Esophagus (tissue), 2 donors: ENCODE results near the gene BRD3. TPM values are rescaled to one million over a fixed set of nuclear protein-coding genes. Genes with fewer than 3 reads are reported as not detected.
"Not testable (repeated sequence)": the region's sequence is repeated elsewhere in the genome, so short reads cannot be mapped to it uniquely, and the experiment has no call there.

Experiments
- H3K27ac ChIP-seq, 2 donors: one replicate each; pipeline ENCODE4 v1.5.1; 2013; ENCODE audit warnings: low read depth in 2 of 2, mild to moderate bottlenecking in 2 of 2, inconsistent platforms in 1 of 2, low read length in 1 of 2, moderate library complexity in 1 of 2
- H3K27me3 ChIP-seq, 2 donors: one replicate each; pipeline ENCODE4 v1.6.1; 2013; ENCODE audit warnings: low read length in 2 of 2, control low read depth in 1 of 2, mild to moderate bottlenecking in 1 of 2; ENCODE audit not compliant: insufficient read depth in 2 of 2, control insufficient read depth in 1 of 2
- H3K36me3 ChIP-seq, 2 donors: one replicate each; pipeline ENCODE4 v1.6.1; 2013; ENCODE audit warnings: low read length in 1 of 2; ENCODE audit not compliant: control insufficient read depth in 2 of 2, insufficient read depth in 2 of 2
- H3K4me1 ChIP-seq, 2 donors: one replicate each; pipeline ENCODE4 v1.6.1; 2013; ENCODE audit warnings: low read length in 1 of 2; ENCODE audit not compliant: control insufficient read depth in 2 of 2, insufficient read depth in 2 of 2
- H3K4me3 ChIP-seq, 2 donors: one replicate each; pipeline ENCODE4 v1.5.1; 2013; ENCODE audit warnings: low read length in 2 of 2, mild to moderate bottlenecking in 2 of 2, low read depth in 1 of 2, moderate library complexity in 1 of 2
- H3K9me3 ChIP-seq, 2 donors: one replicate each; pipeline ENCODE4 v1.6.1; 2013; ENCODE audit warnings: mild to moderate bottlenecking in 2 of 2, low read depth in 1 of 2, low read length in 1 of 2, moderate library complexity in 1 of 2; ENCODE audit not compliant: control insufficient read depth in 2 of 2, insufficient read depth in 1 of 2
- WGBS, 2 donors: extraction: QIAGEN DNeasy Blood & Tissue Kit; methylation state at CpG; one replicate each; pipeline ENCODE4 v1.1.7; 2013; 5-methylcytosine and 5-hydroxymethylcytosine counted together
- polyA plus RNA-seq, 2 donors: library from polyadenylated mRNA; stranded (reverse); fragments of 200-250 nt; gene quantifications; one replicate each; pipeline ENCODE4 v1.2.3, GENCODE V29; 2013
- donor health status: healthy with polysubstance abuse.
- donor health status: Bipolar disorder and iron deficiency.

The BRD3 gene
- polyA plus RNA-seq, 2 donors, result 4.5 to 6.6 TPM

DNA sequence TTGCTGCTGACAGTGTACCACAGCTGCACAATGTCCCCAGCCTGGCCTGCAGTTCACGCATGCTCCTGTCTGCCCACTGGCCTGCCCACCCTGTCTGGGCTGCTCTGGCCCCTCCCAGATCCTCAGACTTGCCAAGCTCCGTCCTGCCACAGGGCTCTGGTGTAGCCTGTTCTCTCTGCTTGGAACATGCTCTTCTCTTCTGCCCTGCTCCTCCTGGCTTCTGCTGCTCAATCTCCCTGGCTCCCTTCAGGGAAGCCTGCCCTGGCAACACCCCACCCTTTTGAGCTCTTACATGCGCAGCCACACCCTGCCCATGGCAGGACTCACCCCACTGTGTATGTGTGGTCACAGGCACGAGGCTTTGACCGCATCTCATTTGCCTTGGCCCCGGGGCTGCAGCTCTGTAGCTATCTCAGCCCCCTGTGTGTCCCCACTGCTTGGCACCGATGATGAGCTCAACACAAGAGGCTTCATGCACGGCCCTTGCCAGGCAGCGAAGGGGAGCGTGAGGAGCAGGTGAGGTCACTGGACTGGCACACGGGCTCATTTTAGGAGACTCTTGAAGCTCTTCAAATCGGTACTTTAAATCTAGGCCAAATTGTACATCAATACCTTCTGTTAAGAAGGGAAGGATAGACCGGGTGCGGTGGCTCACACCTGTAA lies 20.4 kb upstream of the BRD3 start:
- peak overlapping the region in 1 of 2 donors; percentile 23 for H3K27ac ChIP-seq
- peaks cover 0 to 2% of the 10 kb centered on the region in 2 donors for H3K27me3 ChIP-seq
- H3K4me3 ChIP-seq, result no peak overlapping the region
- 65 to 68% methylated on average over 14 of the region's 14 CpGs for WGBS, 2 donors
- no peaks in the 10 kb centered on the region for H3K36me3 ChIP-seq
- H3K9me3 ChIP-seq, result peaks cover 0 to 3% of the 10 kb centered on the region in 2 donors
- peaks cover 0 to 7% of the 10 kb centered on the region in 2 donors for H3K4me1 ChIP-seq

DNA sequence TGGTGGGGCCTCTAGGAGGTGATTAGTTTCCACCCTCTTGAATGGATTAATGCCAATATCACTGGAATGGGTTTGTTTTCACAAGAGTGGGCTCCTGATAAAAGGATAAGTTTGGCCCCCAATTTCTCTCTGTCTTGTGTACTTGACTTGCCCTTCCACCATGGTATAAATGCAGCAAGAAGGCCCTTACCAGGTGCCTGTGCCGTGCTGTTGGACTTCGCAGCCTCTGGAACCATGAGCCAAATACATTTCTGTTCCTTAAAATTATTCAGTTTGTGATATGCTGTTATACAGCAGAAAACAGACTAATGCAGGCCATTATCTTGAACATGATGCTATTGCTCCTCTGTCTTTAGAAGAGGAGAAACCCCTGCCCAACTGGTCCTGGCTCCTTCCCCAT lies 17.8 kb upstream of the BRD3 start:
- Histone ChIP-seq H3K4me1 (peaks cover 0 to 7% of the 10 kb centered on the region in 2 donors), H3K36me3 (no peaks in the 10 kb centered on the region), H3K4me3 (no peak overlapping the region), H3K27me3 (no peaks in the 10 kb centered on the region), H3K27ac (no peak overlapping the region), H3K9me3 (peaks cover 0 to 3% of the 10 kb centered on the region in 2 donors)
- WGBS, 2 donors, result 98 to 100% methylated on average over 2 of the region's 2 CpGs

DNA sequence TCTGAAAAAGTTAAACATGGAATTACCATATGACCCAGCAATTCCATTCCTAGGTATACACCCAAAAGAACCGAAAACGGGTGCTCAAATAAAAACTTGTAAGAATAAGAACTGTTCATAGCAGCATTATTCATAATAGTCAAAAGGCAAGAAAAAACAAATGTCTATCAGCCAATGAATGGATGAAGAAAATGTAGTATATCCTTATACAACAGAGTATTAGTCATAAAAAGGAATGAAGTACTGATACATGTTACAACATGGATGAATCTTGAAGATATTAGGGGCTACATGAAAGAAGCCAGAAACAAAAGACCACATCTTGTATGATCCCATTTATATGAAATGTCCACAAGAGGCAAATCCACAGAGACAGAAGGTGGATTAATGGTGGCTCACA lies 15.6 kb upstream of the BRD3 start:
- Histone ChIP-seq H3K4me3 (no peak overlapping the region), H3K36me3 (no peaks in the 10 kb centered on the region), H3K27me3 (no peaks in the 10 kb centered on the region), H3K27ac (no peak overlapping the region), H3K4me1 (peaks cover 0 to 7% of the 10 kb centered on the region in 2 donors), H3K9me3 (peaks cover 0 to 3% of the 10 kb centered on the region in 2 donors)
- WGBS, 2 donors, result 47 to 64% methylated on average over 2 of the region's 2 CpGs

DNA sequence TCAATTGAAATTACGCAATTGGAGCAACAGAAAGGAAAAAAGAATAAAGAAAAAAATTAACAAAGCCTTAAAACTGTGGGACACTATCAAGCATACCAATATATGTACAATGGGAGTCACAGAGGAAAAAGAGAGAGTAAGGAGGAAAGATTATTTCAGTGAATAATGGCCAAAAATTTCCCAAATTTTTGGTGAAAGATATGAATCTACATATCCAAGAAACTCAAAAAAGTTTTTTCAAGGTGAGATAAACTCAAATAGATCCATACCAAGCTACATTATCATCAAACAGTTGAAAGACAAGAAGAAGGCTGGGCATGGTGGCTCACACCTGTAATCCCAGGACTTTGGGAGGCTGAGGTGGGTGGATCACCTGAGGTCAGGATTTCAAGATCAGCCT lies 8.8 kb upstream of the BRD3 start:
- no peaks in the 10 kb centered on the region for H3K4me1 ChIP-seq
- H3K27ac ChIP-seq, result no peak overlapping the region
- H3K36me3 ChIP-seq, result no peaks in the 10 kb centered on the region
- H3K27me3 ChIP-seq, result no peaks in the 10 kb centered on the region
- H3K9me3 ChIP-seq, result peaks cover 0 to 4% of the 10 kb centered on the region in 2 donors
- no peak overlapping the region for H3K4me3 ChIP-seq
- WGBS, 2 donors, result 28 to 46% methylated on average over 1 of the region's 1 CpG

DNA sequence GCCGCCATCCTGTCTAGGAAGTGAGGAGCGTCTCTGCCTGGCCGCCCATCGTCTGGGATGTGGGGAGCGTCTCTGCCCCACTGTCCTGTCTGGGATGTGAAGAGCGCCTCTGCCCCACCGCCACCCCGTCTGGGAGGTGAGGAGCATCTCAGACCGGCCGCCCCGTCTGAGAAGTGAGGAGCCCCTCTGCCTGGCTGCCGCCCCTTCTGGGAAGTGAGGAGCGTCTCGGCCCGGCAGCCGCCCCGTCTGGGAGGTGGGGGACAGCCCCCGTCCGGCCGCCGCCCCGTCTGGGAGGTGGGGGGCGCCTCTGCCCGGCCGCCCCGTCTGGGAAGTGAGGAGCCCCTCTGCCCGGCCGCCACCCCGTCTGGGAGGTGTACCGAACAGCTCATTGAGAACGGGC lies 7.9 kb upstream of the BRD3 start:
- 81 to 90% methylated on average over 25 to 31 of the region's 31 CpGs for WGBS, 2 donors
- not testable (repeated sequence) for H3K9me3 ChIP-seq, H3K4me3 ChIP-seq, H3K36me3 ChIP-seq, H3K27ac ChIP-seq, H3K4me1 ChIP-seq, H3K27me3 ChIP-seq

DNA sequence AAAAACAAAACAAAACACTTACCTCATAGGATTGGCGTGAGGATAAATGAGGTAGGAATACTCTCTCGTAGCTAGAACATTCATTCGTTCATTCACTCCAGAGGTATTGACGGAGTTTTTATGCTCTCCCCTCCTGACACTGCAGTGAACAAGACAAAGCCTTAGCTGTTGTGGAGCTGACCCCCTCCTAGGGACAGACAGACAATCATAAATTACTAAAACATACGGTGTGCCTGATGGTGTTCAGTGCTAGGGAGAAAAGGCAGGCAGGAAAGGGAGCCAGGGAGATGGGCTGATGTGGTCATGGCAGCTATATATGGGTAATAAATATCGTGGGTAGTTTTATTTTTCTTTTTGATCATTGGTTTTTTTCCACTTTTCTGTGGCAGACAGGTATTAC lies 5.7 kb upstream of the BRD3 start:
- Histone ChIP-seq H3K4me1 (peaks cover 0 to 4% of the 10 kb centered on the region in 2 donors), H3K27ac (no peak overlapping the region), H3K27me3 (peaks cover 0 to 3% of the 10 kb centered on the region in 2 donors), H3K4me3 (no peak overlapping the region), H3K36me3 (no peaks in the 10 kb centered on the region), H3K9me3 (peaks cover 0 to under 1% of the 10 kb centered on the region in 2 donors)
- 74% methylated on average over 6 of the region's 6 CpGs for WGBS, 2 donors

DNA sequence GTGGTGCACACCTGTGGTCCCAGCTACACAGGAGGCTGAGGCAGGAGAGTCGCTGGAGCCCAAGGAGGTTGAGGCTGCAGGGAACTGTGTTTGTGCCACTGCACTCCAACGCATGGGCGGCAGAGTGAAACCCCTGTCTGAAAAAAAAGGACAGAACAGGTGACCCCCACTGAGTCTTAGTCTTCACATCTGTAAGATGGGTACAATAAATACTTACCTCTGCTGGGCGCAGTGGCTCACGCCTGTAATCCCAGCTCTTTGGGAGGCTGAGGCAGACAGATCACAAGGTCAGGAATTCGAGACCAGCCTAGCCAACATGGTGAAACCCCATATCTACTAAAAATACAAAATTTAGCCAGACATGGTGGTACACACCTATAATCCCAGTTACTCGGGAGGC lies 4.9 kb upstream of the BRD3 start:
- 84 to 87% methylated on average over 7 of the region's 7 CpGs for WGBS, 2 donors
- not testable (repeated sequence) for H3K27ac ChIP-seq, H3K9me3 ChIP-seq, H3K4me1 ChIP-seq, H3K36me3 ChIP-seq, H3K4me3 ChIP-seq, H3K27me3 ChIP-seq

DNA sequence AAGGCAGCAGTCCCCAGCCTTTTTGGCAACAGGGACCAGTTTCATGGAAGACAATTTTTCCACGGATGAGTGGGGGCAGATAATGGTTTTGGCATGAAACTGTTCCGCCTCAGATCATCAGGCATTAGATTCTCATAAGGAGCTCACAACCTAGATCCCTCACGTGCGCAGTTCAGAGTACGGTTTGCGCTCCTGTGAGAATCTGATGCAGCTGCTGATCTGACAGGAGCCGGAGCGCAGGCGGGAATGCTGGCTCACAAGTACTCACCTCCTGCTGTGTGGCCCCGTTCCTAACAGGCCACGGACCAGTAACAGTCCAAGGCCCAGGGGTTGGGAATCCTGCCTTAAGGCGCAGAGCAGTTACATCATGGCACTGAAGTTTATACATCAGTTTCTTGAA lies 3.3 kb upstream of the BRD3 start:
- Histone ChIP-seq H3K4me3 (no peak overlapping the region), H3K4me1 (peaks cover 0 to 4% of the 10 kb centered on the region in 2 donors), H3K9me3 (no peaks in the 10 kb centered on the region), H3K27ac (no peak overlapping the region), H3K27me3 (peaks cover 0 to 3% of the 10 kb centered on the region in 2 donors), H3K36me3 (no peaks in the 10 kb centered on the region)
- WGBS, 2 donors, result 86 to 94% methylated on average over 12 of the region's 12 CpGs

DNA sequence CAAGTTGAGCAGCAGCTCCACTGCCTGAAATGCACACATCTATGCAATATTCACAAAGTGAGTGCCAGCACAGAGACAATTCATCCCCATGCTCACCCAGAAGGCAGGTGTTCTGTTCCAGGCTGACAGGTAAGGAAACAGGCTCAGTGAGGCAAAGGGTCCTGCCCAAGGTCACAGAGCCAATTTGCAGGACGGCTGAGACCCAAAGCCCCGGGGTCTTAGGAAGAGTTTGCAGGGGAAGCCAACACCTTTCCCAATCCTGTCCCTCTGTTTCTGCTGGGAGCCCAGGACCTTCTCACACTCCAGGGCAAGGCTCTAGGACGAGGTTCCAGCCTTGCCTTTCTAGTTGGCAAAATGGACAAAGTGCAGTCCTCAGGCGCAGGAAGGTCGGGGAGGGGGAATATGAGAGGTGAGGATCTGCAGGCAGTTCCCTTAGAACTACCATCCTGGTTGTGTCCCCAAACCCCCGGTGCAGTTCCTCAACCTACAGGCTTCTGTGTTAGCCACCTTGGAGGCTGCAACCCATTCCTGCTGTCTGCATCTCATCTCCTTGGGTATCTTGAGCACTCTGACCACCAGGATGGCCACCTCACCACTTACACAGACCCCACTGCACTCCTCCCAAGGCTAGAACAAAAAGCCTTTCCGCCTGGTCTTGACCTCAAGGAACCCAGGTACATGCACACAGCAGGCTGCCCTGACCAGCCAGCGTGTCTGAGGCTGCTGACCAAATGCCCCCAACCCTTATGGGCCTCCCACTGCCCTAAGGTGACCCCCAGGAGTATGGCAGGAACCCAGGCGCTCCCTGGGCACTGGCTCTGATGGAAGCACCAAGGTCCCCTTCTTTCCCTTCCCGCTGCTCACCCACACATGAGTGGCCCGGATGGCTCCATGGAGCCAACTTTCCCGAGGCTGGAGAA lies 1.9 kb upstream of the BRD3 start:
- 71 to 75% methylated on average over 12 of the region's 12 CpGs for WGBS, 2 donors
- Histone ChIP-seq H3K4me3 (no peak overlapping the region), H3K27ac (no peak overlapping the region)

More for the DNA sequence above, 1.9 kb upstream of the BRD3 start:
- Histone ChIP-seq H3K4me1 (peaks cover 5 to 7% of the 10 kb centered on the region in 2 donors), H3K9me3 (no peaks in the 10 kb centered on the region), H3K36me3 (no peaks in the 10 kb centered on the region), H3K27me3 (peaks cover 0 to 3% of the 10 kb centered on the region in 2 donors)
